ENCODE results near the gene PKNOX1. TPM values are rescaled to one million over a fixed set of nuclear protein-coding genes. Genes with fewer than 3 reads are reported as not detected.
A peak's percentile ranks its signal among the peaks of the same experiment; 100 is the strongest.

PKNOX1 gene
- total RNA-seq, 1 experiment from 2014 or later = 30.6 TPM

DNA sequence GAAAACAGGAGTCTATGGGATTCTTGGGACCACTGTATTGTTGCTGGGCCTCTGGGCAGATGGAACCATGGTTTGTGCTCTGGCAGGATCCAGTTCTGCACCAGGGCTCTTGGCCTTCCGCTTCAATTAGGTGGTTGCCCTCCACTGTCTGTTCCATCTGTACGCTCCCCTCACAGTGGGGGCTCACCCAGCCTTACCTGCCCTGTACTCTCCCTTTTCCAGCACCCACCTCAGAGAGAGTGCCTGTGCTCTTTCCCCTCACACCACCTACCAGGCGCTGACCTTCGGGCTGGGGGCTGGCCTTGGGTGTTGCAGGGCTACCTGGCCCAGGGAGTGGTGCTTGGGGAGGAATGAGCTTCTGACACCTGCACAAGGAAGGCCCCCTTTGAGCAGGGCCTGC is 7.5 kb downstream of the PKNOX1 start:
- Histone ChIP-seq H3K9me3 (ENCODE audit: low read depth, low read length, poor library complexity, severe bottlenecking) (peaks cover 8% of the 10 kb centered on the region), H3K4me3 (ENCODE audit: low read depth, low read length, poor library complexity, severe bottlenecking) (no peak overlapping the region), H3K27ac (ENCODE audit: low read depth, low read length, poor library complexity, severe bottlenecking) (no peak overlapping the region), H3K27me3 (replicated peaks; ENCODE audit: insufficient read depth, low read depth, low read length, poor library complexity) (no peaks in the 10 kb centered on the region), H3K36me3 (ENCODE audit: insufficient read depth, low read length, poor library complexity, severe bottlenecking) (peaks cover 13% of the 10 kb centered on the region), H3K4me1 (ENCODE audit: insufficient read depth, low read length, poor library complexity, severe bottlenecking) (peaks cover 15% of the 10 kb centered on the region)
- DNase-seq (ENCODE audit: low spot score) = no peak
- ChIA-PET POLR2A (ENCODE audit: low non-redundant PET) (no interaction called here), CTCF (no interaction called here)
- BruUV-seq (replicated peaks) = no TSS peak
- intact Hi-C loops (cut with micrococcal nuclease; ENCODE audit: unreplicated experiment) = no loop called here
- TF ChIP-seq, protein P1, sequence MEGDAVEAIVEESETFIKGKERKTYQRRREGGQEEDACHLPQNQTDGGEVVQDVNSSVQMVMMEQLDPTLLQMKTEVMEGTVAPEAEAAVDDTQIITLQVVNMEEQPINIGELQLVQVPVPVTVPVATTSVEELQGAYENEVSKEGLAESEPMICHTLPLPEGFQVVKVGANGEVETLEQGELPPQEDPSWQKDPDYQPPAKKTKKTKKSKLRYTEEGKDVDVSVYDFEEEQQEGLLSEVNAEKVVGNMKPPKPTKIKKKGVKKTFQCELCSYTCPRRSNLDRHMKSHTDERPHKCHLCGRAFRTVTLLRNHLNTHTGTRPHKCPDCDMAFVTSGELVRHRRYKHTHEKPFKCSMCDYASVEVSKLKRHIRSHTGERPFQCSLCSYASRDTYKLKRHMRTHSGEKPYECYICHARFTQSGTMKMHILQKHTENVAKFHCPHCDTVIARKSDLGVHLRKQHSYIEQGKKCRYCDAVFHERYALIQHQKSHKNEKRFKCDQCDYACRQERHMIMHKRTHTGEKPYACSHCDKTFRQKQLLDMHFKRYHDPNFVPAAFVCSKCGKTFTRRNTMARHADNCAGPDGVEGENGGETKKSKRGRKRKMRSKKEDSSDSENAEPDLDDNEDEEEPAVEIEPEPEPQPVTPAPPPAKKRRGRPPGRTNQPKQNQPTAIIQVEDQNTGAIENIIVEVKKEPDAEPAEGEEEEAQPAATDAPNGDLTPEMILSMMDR (conservative IDR thresholded peaks at IDR 0.05; ENCODE audit: low read depth, low read length) = no peak
- no peak for TF ChIP-seq EZH2 (IDR thresholded peaks at IDR 0.05; ENCODE audit: borderline replicate concordance, low read depth, low read length, poor library complexity, severe bottlenecking)

DNA sequence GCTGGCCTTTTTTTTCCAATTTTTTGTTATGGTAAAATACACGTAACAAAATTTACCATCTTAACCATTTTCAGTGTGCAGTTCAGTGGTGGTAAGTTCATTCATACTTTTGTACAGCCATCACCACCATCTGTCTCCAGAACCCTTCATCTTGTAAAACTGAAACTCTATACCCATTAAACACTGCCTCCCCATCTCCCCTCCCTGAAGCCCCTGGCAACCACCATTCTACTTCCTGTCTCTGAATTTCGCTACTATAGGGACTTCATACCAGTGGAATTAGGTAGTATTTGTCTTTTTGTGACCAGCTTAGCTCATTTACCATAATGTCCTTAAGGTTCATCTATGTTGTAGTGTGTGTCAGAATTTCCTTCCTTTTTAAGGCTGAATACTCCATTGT is 8.7 kb downstream of the PKNOX1 start:
- intact Hi-C loops (cut with micrococcal nuclease; ENCODE audit: unreplicated experiment) = no loop called here
- ChIA-PET POLR2A (ENCODE audit: low non-redundant PET) (no interaction called here), CTCF (no interaction called here)
- Histone ChIP-seq H3K36me3 (ENCODE audit: insufficient read depth, low read length, poor library complexity, severe bottlenecking) (peaks cover 8% of the 10 kb centered on the region), H3K27me3 (replicated peaks; ENCODE audit: insufficient read depth, low read depth, low read length, poor library complexity) (no peaks in the 10 kb centered on the region), H3K4me3 (ENCODE audit: low read depth, low read length, poor library complexity, severe bottlenecking) (no peak overlapping the region), H3K9me3 (ENCODE audit: low read depth, low read length, poor library complexity, severe bottlenecking) (no peaks in the 10 kb centered on the region), H3K27ac (ENCODE audit: low read depth, low read length, poor library complexity, severe bottlenecking) (peak overlapping the region; percentile 58), H3K4me1 (ENCODE audit: insufficient read depth, low read length, poor library complexity, severe bottlenecking) (peaks cover 15% of the 10 kb centered on the region)
- DNase-seq (ENCODE audit: low spot score) = no peak
- no peak for TF ChIP-seq EZH2 (IDR thresholded peaks at IDR 0.05; ENCODE audit: borderline replicate concordance, low read depth, low read length, poor library complexity, severe bottlenecking)
- TF ChIP-seq, protein P1 (conservative IDR thresholded peaks at IDR 0.05; ENCODE audit: low read depth, low read length) = no peak
- BruUV-seq (replicated peaks) = no TSS peak

DNA sequence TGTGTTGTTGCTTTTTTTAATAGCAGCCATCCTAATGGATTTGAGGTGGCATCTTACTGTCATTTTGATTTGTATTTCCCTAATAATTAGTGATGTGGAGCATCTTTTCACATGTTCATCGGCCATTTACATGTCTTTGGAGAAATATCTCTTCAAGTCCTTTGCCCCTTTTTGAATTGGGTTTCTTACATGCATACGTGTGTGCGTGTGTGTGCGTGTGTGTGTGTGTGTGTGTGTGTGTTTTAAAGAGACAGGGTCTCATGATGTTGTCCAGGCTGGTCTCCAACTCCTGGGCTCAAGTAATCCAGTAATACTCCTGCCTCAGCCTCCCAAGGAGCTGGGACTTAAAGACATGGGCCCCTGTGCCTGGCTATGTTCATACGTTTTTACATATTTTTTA is 9.5 kb downstream of the PKNOX1 start:
- TF ChIP-seq EZH2 (IDR thresholded peaks at IDR 0.05; ENCODE audit: borderline replicate concordance, low read depth, low read length, poor library complexity, severe bottlenecking) = no peak
- TF ChIP-seq, protein P1 (conservative IDR thresholded peaks at IDR 0.05; ENCODE audit: low read depth, low read length) = no peak
- no peak for DNase-seq (ENCODE audit: low spot score)
- peaks cover 6% of the 10 kb centered on the region for H3K36me3 ChIP-seq (ENCODE audit: insufficient read depth, low read length, poor library complexity, severe bottlenecking)
- H3K27me3 ChIP-seq (replicated peaks; ENCODE audit: insufficient read depth, low read depth, low read length, poor library complexity) = no peaks in the 10 kb centered on the region
- no peak overlapping the region for H3K4me3 ChIP-seq (ENCODE audit: low read depth, low read length, poor library complexity, severe bottlenecking)
- BruUV-seq (replicated peaks) = no TSS peak
- POLR2A ChIA-PET (ENCODE audit: low non-redundant PET) = no interaction called here
- H3K27ac ChIP-seq (ENCODE audit: low read depth, low read length, poor library complexity, severe bottlenecking) = peak overlapping the region; percentile 58
- CTCF ChIA-PET = no interaction called here
- H3K4me1 ChIP-seq (ENCODE audit: insufficient read depth, low read length, poor library complexity, severe bottlenecking) = peaks cover 15% of the 10 kb centered on the region
- intact Hi-C loops (cut with micrococcal nuclease; ENCODE audit: unreplicated experiment) = no loop called here
- H3K9me3 ChIP-seq (ENCODE audit: low read depth, low read length, poor library complexity, severe bottlenecking) = no peaks in the 10 kb centered on the region

Data from A673 (cell line).